Measurements from ENCODE around the gene S100PBP. TPM values are rescaled to one million over a fixed set of nuclear protein-coding genes. Genes with fewer than 3 reads are reported as not detected.

Gene S100PBP
- total RNA-seq, 3 donors from 2014 or later (not counting 1 experiment from before 2014, with no cell fraction given): 84.5 to 114 (median 85.5) TPM

DNA sequence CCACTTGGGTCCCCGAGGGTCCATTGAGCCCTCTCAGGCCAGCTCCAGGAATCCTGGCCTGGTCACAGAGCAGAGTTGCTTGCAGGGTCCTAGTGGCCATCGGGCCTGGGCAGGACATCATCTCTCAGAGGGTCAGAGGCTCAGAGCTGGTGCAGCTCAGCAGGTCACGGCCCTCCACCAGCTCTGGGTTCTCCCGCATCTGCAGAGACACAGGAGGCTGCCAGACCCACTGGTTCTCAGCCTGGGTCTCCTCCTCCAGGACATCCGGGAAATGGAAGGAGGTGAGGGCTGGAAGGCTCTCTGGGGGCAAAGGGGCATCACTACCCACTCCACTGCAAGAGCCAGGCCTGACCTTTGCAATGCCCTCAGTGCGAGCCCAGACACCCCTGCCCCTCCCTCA is 77.2 kb downstream of the S100PBP start:
- H3K27ac Mint-ChIP-seq: no peak overlapping the region
- 92% methylated on average over 5 of the region's 6 CpGs for WGBS (ENCODE audit: insufficient coverage)
- no peak overlapping the region for H3K4me3 ChIP-seq (ENCODE audit: low read length)
- H3K36me3 ChIP-seq (ENCODE audit: control insufficient read depth, insufficient read depth, low read length): no peaks in the 10 kb centered on the region
- no peak overlapping the region for H3K27ac ChIP-seq (ENCODE audit: low read length)
- peaks cover 14% of the 10 kb centered on the region for H3K4me1 ChIP-seq (ENCODE audit: control insufficient read depth, insufficient read depth, low read length)
- no peak for ATAC-seq
- no peaks in the 10 kb centered on the region for H3K9me3 ChIP-seq (ENCODE audit: control insufficient read depth, insufficient read depth, low read length)
- no peak for TF ChIP-seq CTCF (IDR thresholded peaks at IDR 0.05)
- H3K36me3 Mint-ChIP-seq: no peaks in the 10 kb centered on the region
- no peak for DNase-seq
- H3K27me3 Mint-ChIP-seq (ENCODE audit: low read depth in 2 of 2): peaks cover 38 to 56% of the 10 kb centered on the region in 2 donors
- no peak overlapping the region for H3K4me3 Mint-ChIP-seq
- peaks cover 9 to 12% of the 10 kb centered on the region in 2 donors for H3K4me1 Mint-ChIP-seq
- intact Hi-C loops (cut with micrococcal nuclease): no loop called here
- peaks cover 31% of the 10 kb centered on the region for H3K27me3 ChIP-seq (ENCODE audit: control insufficient read depth, insufficient read depth, low read length)
- no peaks in the 10 kb centered on the region for H3K9me3 Mint-ChIP-seq

GRCh38 chr1:32895325-32896215 is 78.1 kb downstream of the S100PBP start:
- intact Hi-C loops (cut with micrococcal nuclease): no loop called here
- no peaks in the 10 kb centered on the region for H3K9me3 ChIP-seq (ENCODE audit: control insufficient read depth, insufficient read depth, low read length)
- Mint-ChIP-seq H3K9me3 (no peaks in the 10 kb centered on the region), H3K4me1 (peaks cover 10 to 13% of the 10 kb centered on the region in 2 donors), H3K27me3 (ENCODE audit: low read depth in 2 of 2) (peaks cover 31 to 50% of the 10 kb centered on the region in 2 donors), H3K4me3 (peak overlapping the region; percentile 7), H3K27ac (no peak overlapping the region), H3K36me3 (no peaks in the 10 kb centered on the region)
- ATAC-seq (no peak), DNase-seq (no peak)
- H3K36me3 ChIP-seq (ENCODE audit: control insufficient read depth, insufficient read depth, low read length): no peaks in the 10 kb centered on the region
- WGBS (ENCODE audit: insufficient coverage): 94% methylated on average over 26 of the region's 26 CpGs
- no peak overlapping the region for H3K4me3 ChIP-seq (ENCODE audit: low read length)
- no peak for TF ChIP-seq CTCF (IDR thresholded peaks at IDR 0.05)
- peaks cover 39% of the 10 kb centered on the region for H3K27me3 ChIP-seq (ENCODE audit: control insufficient read depth, insufficient read depth, low read length)
- peaks cover 15% of the 10 kb centered on the region for H3K4me1 ChIP-seq (ENCODE audit: control insufficient read depth, insufficient read depth, low read length)
- H3K27ac ChIP-seq (ENCODE audit: low read length): no peak overlapping the region

- ATAC-seq (no peak), DNase-seq (no peak)
- Histone ChIP-seq H3K27ac (ENCODE audit: low read length) (no peak overlapping the region), H3K4me1 (ENCODE audit: control insufficient read depth, insufficient read depth, low read length) (peaks cover 21% of the 10 kb centered on the region), H3K9me3 (ENCODE audit: control insufficient read depth, insufficient read depth, low read length) (no peaks in the 10 kb centered on the region), H3K27me3 (ENCODE audit: control insufficient read depth, insufficient read depth, low read length) (peaks cover 42% of the 10 kb centered on the region), H3K36me3 (ENCODE audit: control insufficient read depth, insufficient read depth, low read length) (no peaks in the 10 kb centered on the region), H3K4me3 (ENCODE audit: low read length) (no peak overlapping the region)
- TF ChIP-seq CTCF (IDR thresholded peaks at IDR 0.05): no peak
- intact Hi-C loops (cut with micrococcal nuclease): no loop called here
- peaks cover 26 to 46% of the 10 kb centered on the region in 2 donors for H3K27me3 Mint-ChIP-seq (ENCODE audit: low read depth in 2 of 2)
- H3K27ac Mint-ChIP-seq: no peak overlapping the region
- WGBS (ENCODE audit: insufficient coverage): 87% methylated on average over 5 of the region's 5 CpGs
- H3K9me3 Mint-ChIP-seq: no peaks in the 10 kb centered on the region
- peaks cover 13 to 18% of the 10 kb centered on the region in 2 donors for H3K4me1 Mint-ChIP-seq
- H3K36me3 Mint-ChIP-seq: no peaks in the 10 kb centered on the region
- H3K4me3 Mint-ChIP-seq: no peak overlapping the region
Measured at GRCh38 chr1:32896451-32896850, 79.0 kb downstream of the S100PBP start.
